GM23248 (cell line): ENCODE results near the gene CUX1. TPM values are rescaled to one million over a fixed set of nuclear protein-coding genes. Genes with fewer than 3 reads are reported as not detected.
"Not testable (repeated sequence)": the region's sequence is repeated elsewhere in the genome, so short reads cannot be mapped to it uniquely, and the experiment has no call there.

Experiments
- DNase-seq: peaks from one replicate; pipeline ENCODE4 v3.0.0-alpha.2; 2015
- H2AFZ ChIP-seq: fragments of 200-600 bp; sonication (generic); 2 replicates; pipeline ENCODE4 v1.6.1; 2016; ENCODE audit warnings: antibody characterized with exemption
- H3F3A ChIP-seq: fragments of 200-600 bp; sonication (generic); 2 replicates; pipeline ENCODE4 v1.6.1; 2016; ENCODE audit warnings: mild to moderate bottlenecking, antibody characterized with exemption, mixed run types; ENCODE audit not compliant: insufficient read depth
- H3K27ac ChIP-seq: fragments of 200-600 bp; sonication (generic); 2 replicates; pipeline ENCODE4 v1.5.1; 2016; ENCODE audit warnings: mild to moderate bottlenecking
- H3K27me3 ChIP-seq: fragments of 200-600 bp; sonication (generic); replicated peaks from 2 replicates; pipeline ENCODE4 v1.6.1; 2016; ENCODE audit warnings: mild to moderate bottlenecking; ENCODE audit not compliant: insufficient read depth
- H3K36me3 ChIP-seq: fragments of 200-600 bp; sonication (generic); 2 replicates; pipeline ENCODE4 v1.6.1; 2016; ENCODE audit warnings: low read depth, mild to moderate bottlenecking
- H3K4me1 ChIP-seq: fragments of 200-600 bp; sonication (generic); 2 replicates; pipeline ENCODE4 v1.6.1; 2016; ENCODE audit warnings: mild to moderate bottlenecking; ENCODE audit not compliant: insufficient read depth
- H3K4me2 ChIP-seq: fragments of 200-600 bp; sonication (generic); one replicate; pipeline ENCODE4 v1.6.1; 2016; ENCODE audit warnings: mild to moderate bottlenecking; ENCODE audit not compliant: unreplicated experiment
- H3K4me3 ChIP-seq: fragments of 200-600 bp; sonication (generic); 2 replicates; pipeline ENCODE4 v1.5.1; 2016; ENCODE audit warnings: mild to moderate bottlenecking
- H3K79me2 ChIP-seq: fragments of 200-600 bp; sonication (generic); 2 replicates; pipeline ENCODE4 v1.6.1; 2016; ENCODE audit warnings: mild to moderate bottlenecking; ENCODE audit not compliant: insufficient read depth
- H3K9ac ChIP-seq: fragments of 200-600 bp; sonication (generic); 2 replicates; pipeline ENCODE4 v1.6.1; 2016; ENCODE audit warnings: mild to moderate bottlenecking
- H3K9me2 ChIP-seq: fragments of 200-600 bp; sonication (generic); 2 replicates; pipeline ENCODE4 v1.6.1; 2016; ENCODE audit warnings: mixed run types, mild to moderate bottlenecking, moderate library complexity; ENCODE audit not compliant: insufficient read depth
- H3K9me3 ChIP-seq: fragments of 200-600 bp; sonication (generic); one replicate; pipeline ENCODE4 v1.6.1; 2017; ENCODE audit warnings: low read depth
- H4K20me1 ChIP-seq: fragments of 200-600 bp; sonication (generic); 2 replicates; pipeline ENCODE4 v1.6.0; 2016; ENCODE audit not compliant: insufficient read depth
- EZH2 ChIP-seq: fragments of 200-600 bp; sonication (generic); IDR thresholded peaks from 2 replicates; pipeline ENCODE4 v1.6.1; 2018; ENCODE audit warnings: antibody characterized with exemption, mild to moderate bottlenecking; ENCODE audit not compliant: insufficient read depth, poor library complexity, severe bottlenecking
- EZH2phosphoT487 ChIP-seq: fragments of 200-600 bp; sonication (generic); IDR thresholded peaks from 2 replicates; pipeline ENCODE4 v1.6.1; 2018; ENCODE audit warnings: antibody characterized with exemption, moderate library complexity, mild to moderate bottlenecking, low read depth; ENCODE audit not compliant: insufficient read depth
- WGBS, 2 experiments: methylation state at CpG; one replicate each; pipeline ENCODE4 v1.1.6; 2015 to 2017; ENCODE audit warnings: low lambda C conversion rate in 2 of 2, low coverage in 1 of 2; ENCODE audit errors: missing lambda C conversion rate in 2 of 2; 5-methylcytosine and 5-hydroxymethylcytosine counted together
- in situ Hi-C: fragments of 300-500 bp; cut with MboI; formaldehyde crosslinking; loops from 2 replicates; pipeline ENCODE4 v1.15.0; 2020
- polyA plus RNA-seq: library from polyadenylated mRNA; unstranded; fragments of >200 nt; fragmentation: Nextera tagmentation; extraction: Ambion mirVana; gene quantifications from 2 replicates; pipeline ENCODE4 v1.2.1, GENCODE V29; 2016
- total RNA-seq: library from RNA; depleted of rRNA; stranded (reverse); fragments of >200 nt; shearing (Covaris generic); gene quantifications from 2 replicates; pipeline ENCODE4 v1.2.3, GENCODE V29; 2014

Gene CUX1
- total and polyA plus RNA-seq, 2 experiments from 2014 or later = 30.2 to 34.9 TPM

DNA sequence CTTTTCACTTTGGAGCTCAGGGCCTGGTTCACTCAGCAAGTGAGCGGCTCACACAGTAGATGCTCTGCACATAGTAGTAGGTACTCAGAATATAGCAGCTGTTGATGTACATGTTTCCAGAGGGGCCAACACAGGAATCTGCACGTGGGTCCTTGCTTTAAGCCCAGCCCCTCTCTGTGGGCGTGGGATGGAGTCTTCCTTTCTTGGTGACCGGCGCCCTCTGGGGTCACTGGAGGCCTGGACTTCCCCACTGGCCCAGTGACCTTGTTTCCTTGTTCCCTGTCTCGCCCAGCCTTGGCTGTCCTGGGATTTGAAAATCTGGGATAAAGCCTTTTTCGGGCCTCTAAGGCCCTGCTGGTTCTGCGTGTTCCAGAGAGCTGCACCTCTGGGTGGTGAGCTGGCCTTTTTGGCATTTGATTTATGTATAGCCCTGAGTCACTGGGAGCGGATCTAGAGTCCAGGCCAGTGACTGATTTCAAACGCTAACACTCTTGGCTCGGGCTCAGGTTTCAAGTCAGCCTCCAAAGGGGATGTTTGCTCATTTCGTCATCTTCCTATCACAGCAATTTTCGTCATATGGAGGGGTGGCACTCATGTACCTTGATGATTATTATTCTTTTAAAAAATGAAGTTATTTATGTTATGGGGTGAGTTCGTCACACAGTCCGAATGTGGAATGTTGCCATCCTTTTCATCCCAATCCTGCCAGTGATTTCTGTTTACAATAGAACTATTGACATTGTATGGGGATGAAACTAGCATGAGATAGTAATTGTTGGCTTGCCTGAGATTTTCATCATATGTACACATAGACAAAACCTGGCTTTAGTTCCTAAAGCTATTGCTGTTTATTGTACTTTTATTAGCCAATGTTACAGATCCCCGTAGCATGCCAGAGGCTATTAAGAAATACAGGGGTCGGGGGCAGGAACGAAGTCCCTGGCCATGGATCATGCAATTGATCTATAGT, 65.5 kb downstream of the CUX1 start:
- Histone ChIP-seq H3K27me3 (no peaks in the 10 kb centered on the region), H3K9me3 (no peaks in the 10 kb centered on the region), H3K9ac (peak overlapping the region; percentile 97), H3K4me2 (peak overlapping the region; percentile 87), H3K79me2 (peaks cover 78% of the 10 kb centered on the region), H4K20me1 (no peaks in the 10 kb centered on the region), H3K27ac (peak overlapping the region; percentile 100), H3K9me2 (no peaks in the 10 kb centered on the region), H3F3A (peaks cover 24% of the 10 kb centered on the region), H3K4me1 (peaks cover 27% of the 10 kb centered on the region), H3K36me3 (no peaks in the 10 kb centered on the region), H3K4me3 (peak overlapping the region; percentile 56), H2AFZ (peak overlapping the region; percentile 8; the same call in 1 of the 2 replicates)
- WGBS, 2 experiments = 16 to 17% methylated on average over 18 of the region's 18 CpGs
- in situ Hi-C loops = no loop called here
- peak; percentile 100 for DNase-seq
- no peak for TF ChIP-seq EZH2phosphoT487
- no peak for TF ChIP-seq EZH2

- Histone ChIP-seq H4K20me1 (no peaks in the 10 kb centered on the region), H3K4me3 (no peak overlapping the region), H3K27me3 (no peaks in the 10 kb centered on the region), H3K36me3 (no peaks in the 10 kb centered on the region), H3F3A (peaks cover 24% of the 10 kb centered on the region), H2AFZ (no peak overlapping the region), H3K4me2 (no peak overlapping the region), H3K27ac (no peak overlapping the region), H3K79me2 (peaks cover 79% of the 10 kb centered on the region), H3K9ac (no peak overlapping the region), H3K9me2 (no peaks in the 10 kb centered on the region), H3K9me3 (no peaks in the 10 kb centered on the region), H3K4me1 (peaks cover 27% of the 10 kb centered on the region)
- no peak for DNase-seq
- no peak for TF ChIP-seq EZH2
- TF ChIP-seq EZH2phosphoT487 = no peak
- WGBS, 2 experiments = 95 to 97% methylated on average over 13 of the region's 13 CpGs
- in situ Hi-C loops = no loop called here
These were observed 67.5 kb downstream of the CUX1 start for GRCh38 chr7:101884671-101885596.

- Histone ChIP-seq H3K9ac (no peak overlapping the region), H3K79me2 (peaks cover 80% of the 10 kb centered on the region), H3K4me2 (no peak overlapping the region), H3K36me3 (no peaks in the 10 kb centered on the region), H4K20me1 (no peaks in the 10 kb centered on the region), H3K9me2 (no peaks in the 10 kb centered on the region), H3K9me3 (no peaks in the 10 kb centered on the region), H3K4me3 (no peak overlapping the region), H2AFZ (no peak overlapping the region), H3K27me3 (no peaks in the 10 kb centered on the region), H3K27ac (no peak overlapping the region), H3K4me1 (peaks cover 27% of the 10 kb centered on the region), H3F3A (peaks cover 18% of the 10 kb centered on the region)
- no peak for TF ChIP-seq EZH2
- no peak for TF ChIP-seq EZH2phosphoT487
- WGBS, 2 experiments = 76 to 81% methylated on average over 12 of the region's 12 CpGs
- in situ Hi-C loops = no loop called here
- DNase-seq = no peak
These were observed 68.2 kb downstream of the CUX1 start for GRCh38 chr7:101885597-101885955.

DNA sequence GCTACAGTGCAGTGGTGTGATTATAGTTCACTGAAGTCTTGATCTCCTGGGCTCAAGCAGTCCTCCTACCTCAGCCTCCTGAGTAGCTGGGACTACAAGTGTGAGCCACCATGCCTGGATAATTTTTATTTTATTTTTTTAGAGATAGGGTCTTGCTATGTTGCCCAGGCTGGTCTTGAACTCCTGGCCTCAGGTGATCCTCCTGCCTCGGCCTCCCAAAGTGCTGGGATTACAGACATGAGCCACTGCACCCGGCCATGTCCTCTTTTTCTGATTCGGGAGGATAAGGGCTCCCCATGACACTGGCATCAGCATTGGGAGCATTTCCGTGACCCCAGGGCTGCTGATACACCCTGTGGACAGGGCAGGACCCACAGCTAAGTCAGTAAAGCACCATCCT, 69.9 kb downstream of the CUX1 start:
- H3K27ac ChIP-seq, H2AFZ ChIP-seq, DNase-seq, H3F3A ChIP-seq, H3K4me3 ChIP-seq, H3K36me3 ChIP-seq, in situ Hi-C loops, H3K27me3 ChIP-seq, H3K9ac ChIP-seq, H4K20me1 ChIP-seq, H3K9me3 ChIP-seq, H3K4me2 ChIP-seq, H3K9me2 ChIP-seq: not testable (repeated sequence)
- Histone ChIP-seq H3K79me2 (peaks cover 88% of the 10 kb centered on the region), H3K4me1 (peaks cover 18% of the 10 kb centered on the region)
- WGBS, 2 experiments = 86 to 88% methylated on average over 4 of the region's 4 CpGs

DNA sequence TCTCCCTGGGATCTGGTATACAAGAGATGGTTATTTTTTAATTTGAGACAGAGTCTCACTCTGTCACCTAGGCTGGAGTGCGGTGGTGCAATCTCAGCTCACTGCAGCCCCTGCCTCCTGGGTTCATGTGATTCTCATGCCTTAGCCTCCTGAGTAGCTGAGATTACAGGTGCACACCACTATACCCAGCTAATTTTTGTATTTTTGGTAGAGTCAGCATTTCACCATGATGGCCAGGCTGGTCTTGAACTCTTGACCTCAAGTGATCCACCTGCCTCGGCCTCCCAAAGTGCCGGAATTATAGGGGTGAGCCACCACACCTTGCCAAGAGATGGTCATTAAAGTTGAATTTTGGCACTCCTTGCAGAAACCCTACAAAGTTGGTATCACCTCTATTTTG, 71.1 kb downstream of the CUX1 start:
- H3K4me3 ChIP-seq, H2AFZ ChIP-seq, H3F3A ChIP-seq, H4K20me1 ChIP-seq, H3K9ac ChIP-seq, H3K27ac ChIP-seq, DNase-seq, in situ Hi-C loops, H3K4me2 ChIP-seq, H3K9me2 ChIP-seq, H3K36me3 ChIP-seq, H3K9me3 ChIP-seq, H3K27me3 ChIP-seq: not testable (repeated sequence)
- Histone ChIP-seq H3K4me1 (peaks cover 14% of the 10 kb centered on the region), H3K79me2 (peaks cover 98% of the 10 kb centered on the region)
- WGBS, 2 experiments = 92 to 98% methylated on average over 3 of the region's 3 CpGs
